ENCODE results near the gene TDRD10.

The TDRD10 gene

GRCh38 chr1:154578058-154578418 is 76.0 kb downstream of the TDRD10 start:
- no peak for DNase-seq (ENCODE audit: low spot score)

GRCh38 chr1:154579374-154579773 is 77.4 kb downstream of the TDRD10 start:
- DNase-seq (ENCODE audit: low spot score) = no peak

GRCh38 chr1:154581766-154582165 is 79.7 kb downstream of the TDRD10 start:
- DNase-seq (ENCODE audit: low spot score) = no peak

GRCh38 chr1:154582885-154583284 is 80.9 kb downstream of the TDRD10 start:
- no peak for DNase-seq (ENCODE audit: low spot score)

GRCh38 chr1:154583773-154584172 is 81.8 kb downstream of the TDRD10 start:
- no peak for DNase-seq (ENCODE audit: low spot score)

GRCh38 chr1:154584267-154584994 is 82.4 kb downstream of the TDRD10 start:
- no peak for DNase-seq (ENCODE audit: low spot score)

GRCh38 chr1:154586231-154586630 is 84.2 kb downstream of the TDRD10 start:
- DNase-seq (ENCODE audit: low spot score) = no peak

GRCh38 chr1:154586641-154587040 is 84.6 kb downstream of the TDRD10 start:
- DNase-seq (ENCODE audit: low spot score) = no peak

GRCh38 chr1:154589780-154590179 is 87.8 kb downstream of the TDRD10 start:
- DNase-seq (ENCODE audit: low spot score) = no peak

GRCh38 chr1:154590756-154591155 is 88.7 kb downstream of the TDRD10 start:
- DNase-seq (ENCODE audit: low spot score) = no peak

- DNase-seq (ENCODE audit: low spot score) = no peak
These were observed 89.2 kb downstream of the TDRD10 start for GRCh38 chr1:154591206-154591605.

- DNase-seq (ENCODE audit: low spot score) = no peak
These were observed 91.4 kb downstream of the TDRD10 start for GRCh38 chr1:154593390-154593789.

- DNase-seq (ENCODE audit: low spot score) = no peak
These were observed 92.8 kb downstream of the TDRD10 start for GRCh38 chr1:154594811-154595210.

- DNase-seq (ENCODE audit: low spot score) = no peak
These were observed 93.6 kb downstream of the TDRD10 start for GRCh38 chr1:154595621-154596020.

Measured in activated CD4-positive, alpha-beta T cell treated with anti-CD3 and anti-CD28 coated beads, Interleukin-2, Interleukin-4, amounts not matched to agents 100 ng/mL and 50 ng/mL, durations not matched to agents 16 hours and 8 hours (primary cell).